IPS-18c (cell line): Measurements from ENCODE around the gene REC114.
"Not testable (repeated sequence)": the region's sequence is repeated elsewhere in the genome, so short reads cannot be mapped to it uniquely, and the experiment has no call there.

ENCODE experiments used
- H3K4me3 ChIP-seq: 2 replicates; pipeline ENCODE4 v1.7.0; 2013; ENCODE audit warnings: low read depth, mild to moderate bottlenecking, low read length, moderate library complexity; ENCODE audit not compliant: insufficient read depth
- H3K9me3 ChIP-seq: one replicate; pipeline ENCODE4 v1.6.1; 2013; ENCODE audit warnings: mild to moderate bottlenecking, low read length, moderate library complexity; ENCODE audit not compliant: control insufficient read depth, insufficient read depth

REC114 gene

GRCh38 chr15:73500696-73501095 is 57.7 kb downstream of the REC114 start:
- H3K4me3 ChIP-seq, result no peak overlapping the region
- H3K9me3 ChIP-seq, result no peaks in the 10 kb centered on the region

GRCh38 chr15:73504885-73505284 is 61.9 kb downstream of the REC114 start:
- Histone ChIP-seq H3K4me3 (no peak overlapping the region), H3K9me3 (no peaks in the 10 kb centered on the region)

GRCh38 chr15:73515527-73515926 is 72.6 kb downstream of the REC114 start:
- Histone ChIP-seq H3K4me3 (no peak overlapping the region), H3K9me3 (no peaks in the 10 kb centered on the region)

- no peak overlapping the region for H3K4me3 ChIP-seq
- H3K9me3 ChIP-seq, result no peaks in the 10 kb centered on the region
These were observed 74.6 kb downstream of the REC114 start for GRCh38 chr15:73517566-73517965.

GRCh38 chr15:73518180-73518862 is 75.4 kb downstream of the REC114 start:
- Histone ChIP-seq H3K4me3 (no peak overlapping the region), H3K9me3 (no peaks in the 10 kb centered on the region)

- Histone ChIP-seq H3K9me3 (no peaks in the 10 kb centered on the region), H3K4me3 (no peak overlapping the region)
These were observed 76.1 kb downstream of the REC114 start for GRCh38 chr15:73518876-73519733.

GRCh38 chr15:73522011-73522410 is 79.0 kb downstream of the REC114 start:
- Histone ChIP-seq H3K4me3 (no peak overlapping the region), H3K9me3 (no peaks in the 10 kb centered on the region)

GRCh38 chr15:73524919-73525318 is 82.0 kb downstream of the REC114 start:
- H3K9me3 ChIP-seq, result no peaks in the 10 kb centered on the region
- H3K4me3 ChIP-seq, result no peak overlapping the region

GRCh38 chr15:73527598-73527997 is 84.6 kb downstream of the REC114 start:
- H3K4me3 ChIP-seq, result no peak overlapping the region
- H3K9me3 ChIP-seq, result no peaks in the 10 kb centered on the region

GRCh38 chr15:73530649-73531048 is 87.7 kb downstream of the REC114 start:
- Histone ChIP-seq H3K9me3 (no peaks in the 10 kb centered on the region), H3K4me3 (no peak overlapping the region)

GRCh38 chr15:73538123-73538522 is 95.2 kb downstream of the REC114 start:
- no peaks in the 10 kb centered on the region for H3K9me3 ChIP-seq
- H3K4me3 ChIP-seq, result no peak overlapping the region

- Histone ChIP-seq H3K9me3 (no peaks in the 10 kb centered on the region), H3K4me3 (no peak overlapping the region)
These were observed 95.7 kb downstream of the REC114 start for GRCh38 chr15:73538563-73539211.

- Histone ChIP-seq H3K4me3 (no peak overlapping the region), H3K9me3 (no peaks in the 10 kb centered on the region)
These were observed 96.5 kb downstream of the REC114 start for GRCh38 chr15:73539212-73540128.

GRCh38 chr15:73540161-73540560 is 97.2 kb downstream of the REC114 start:
- H3K4me3 ChIP-seq, result no peak overlapping the region
- no peaks in the 10 kb centered on the region for H3K9me3 ChIP-seq

GRCh38 chr15:73541479-73541878 is 98.5 kb downstream of the REC114 start:
- no peaks in the 10 kb centered on the region for H3K9me3 ChIP-seq
- H3K4me3 ChIP-seq, result no peak overlapping the region

GRCh38 chr15:73548925-73549324 is 106.0 kb downstream of the REC114 start:
- not testable (repeated sequence) for H3K9me3 ChIP-seq, H3K4me3 ChIP-seq

- H3K4me3 ChIP-seq, result no peak overlapping the region
- no peaks in the 10 kb centered on the region for H3K9me3 ChIP-seq
These were observed 107.2 kb downstream of the REC114 start for GRCh38 chr15:73550190-73550589.
